ENCODE data around the gene FAM170B. TPM values are rescaled to one million over a fixed set of nuclear protein-coding genes. Genes with fewer than 3 reads are reported as not detected.

FAM170B gene
- total RNA-seq, result not detected in 2 replicates
- not detected in 2 replicates for polyA plus RNA-seq

DNA sequence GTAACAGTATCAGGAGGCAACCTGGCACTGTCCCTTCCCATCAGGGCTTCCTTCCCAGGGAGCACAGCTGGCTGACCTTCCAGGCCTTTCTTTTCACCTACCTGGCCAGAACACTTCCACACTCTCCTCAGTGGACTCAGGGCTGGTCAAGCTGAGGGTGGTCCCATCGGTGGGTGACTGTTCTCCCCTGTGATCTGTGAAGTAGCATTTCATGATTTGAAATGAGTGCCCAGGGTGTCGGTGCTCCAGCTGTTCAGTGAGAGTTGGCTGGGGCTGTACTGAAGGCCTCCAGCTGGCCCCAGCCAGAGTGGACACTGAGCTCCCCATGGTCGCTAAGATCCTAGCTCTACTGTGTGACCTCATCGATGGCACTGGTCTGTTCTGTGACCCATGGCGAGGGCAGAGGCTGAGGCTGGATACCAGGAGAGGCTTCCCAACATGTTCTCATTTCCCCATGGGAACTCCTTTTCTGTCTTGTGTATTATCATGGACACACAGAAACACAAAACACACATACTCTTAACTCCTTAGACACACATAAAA is at the start of gene FAM170B:
FAM170B (minus strand) TSS at position 316 of the 543 bp plus-strand sequence; CDS start at position 213, 103 bp downstream.
- Histone ChIP-seq H3K4me3 (no peak within 1 kb of the TSS), H3K9me3 (ENCODE audit: low read depth) (no peaks in the 10 kb centered on the region)
- TF ChIP-seq CTCF (IDR thresholded peaks at IDR 0.05; ENCODE audit: low read depth, low read length), result no peak

DNA sequence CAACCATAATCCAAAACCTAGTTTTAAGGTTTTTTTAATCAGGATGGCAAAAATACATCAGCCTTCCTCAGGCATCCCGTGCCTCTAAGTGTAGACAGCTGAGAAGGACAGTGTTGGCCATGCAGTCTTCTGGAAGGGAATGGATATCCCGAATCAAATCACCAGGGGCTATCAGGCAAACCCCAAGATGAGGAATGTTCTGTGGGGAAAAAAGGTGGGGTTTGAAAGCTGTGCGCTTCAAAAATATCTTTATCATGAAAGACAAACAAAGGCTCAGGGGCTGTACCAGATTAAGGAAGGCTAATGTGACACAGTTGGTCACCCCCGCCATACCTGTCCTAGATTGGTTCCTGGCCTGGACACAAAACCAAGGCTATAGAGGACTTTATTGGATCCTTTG is 49.0 kb upstream of the FAM170B start:
- no peaks in the 10 kb centered on the region for H3K9me3 ChIP-seq (ENCODE audit: low read depth)
- H3K27ac ChIP-seq, result no peak overlapping the region
- H3K4me3 ChIP-seq, result no peak overlapping the region
- H3K4me1 ChIP-seq (ENCODE audit: low read depth), result no peaks in the 10 kb centered on the region
- no peaks in the 10 kb centered on the region for H3K27me3 ChIP-seq
- no peak for DNase-seq (ENCODE audit: low read depth in 1 of 2, low spot score in 1 of 2)
- no peaks in the 10 kb centered on the region for H3K36me3 ChIP-seq
- TF ChIP-seq CTCF (IDR thresholded peaks at IDR 0.05; ENCODE audit: low read depth, low read length), result no peak

More for the DNA sequence above, at the start of gene FAM170B:
- Histone ChIP-seq H3K27ac (no peak within 1 kb of the TSS), H3K27me3 (no peaks in the 10 kb centered on the region), H3K36me3 (no peaks in the 10 kb centered on the region), H3K4me1 (ENCODE audit: low read depth) (peaks cover 3% of the 10 kb centered on the region)
- no peak for DNase-seq (ENCODE audit: low read depth in 1 of 2, low spot score in 1 of 2)

GRCh38 chr10:49180444-49180860 is 46.6 kb upstream of the FAM170B start:
- no peaks in the 10 kb centered on the region for H3K4me1 ChIP-seq (ENCODE audit: low read depth)
- no peak overlapping the region for H3K27ac ChIP-seq
- DNase-seq (ENCODE audit: low read depth in 1 of 2, low spot score in 1 of 2), result no peak
- no peaks in the 10 kb centered on the region for H3K27me3 ChIP-seq
- H3K36me3 ChIP-seq, result no peaks in the 10 kb centered on the region
- no peaks in the 10 kb centered on the region for H3K9me3 ChIP-seq (ENCODE audit: low read depth)
- H3K4me3 ChIP-seq, result no peak overlapping the region
- no peak for TF ChIP-seq CTCF (IDR thresholded peaks at IDR 0.05; ENCODE audit: low read depth, low read length)

DNA sequence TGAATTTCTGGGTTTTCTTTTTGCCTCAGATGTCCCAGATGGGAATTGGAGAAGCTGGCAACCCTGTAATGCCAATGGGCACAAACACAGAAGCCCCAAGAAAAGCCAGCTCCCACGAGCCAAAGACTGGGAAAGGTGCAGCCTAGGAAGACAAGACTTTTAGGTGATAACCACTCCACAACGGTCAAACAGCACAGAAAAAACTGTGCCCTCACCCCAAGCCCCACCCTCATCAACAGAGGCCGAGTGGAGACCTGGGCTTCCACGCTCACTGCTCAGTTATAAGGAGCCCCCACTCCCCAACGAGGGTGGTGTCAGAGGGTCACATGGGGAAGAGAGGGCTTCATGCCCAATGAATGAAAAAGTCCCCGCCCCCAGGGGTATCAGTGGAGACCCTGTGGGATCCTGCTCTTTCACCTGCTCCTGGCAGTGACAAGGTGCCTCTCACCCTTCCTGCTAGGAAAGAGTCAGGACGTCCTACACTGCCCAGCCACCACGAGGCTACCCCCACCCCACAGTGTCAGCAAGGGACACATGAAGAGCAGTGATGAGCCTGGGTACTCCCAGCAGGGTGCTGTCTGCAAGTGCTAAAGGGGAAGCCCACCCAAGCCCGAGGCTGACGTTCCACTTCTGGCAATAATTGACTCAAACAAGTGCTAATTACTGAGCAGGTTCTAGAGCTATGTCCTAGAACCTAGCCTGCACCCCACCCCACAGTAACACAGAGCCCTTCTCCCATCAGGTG is 46.0 kb upstream of the FAM170B start:
- Histone ChIP-seq H3K36me3 (no peaks in the 10 kb centered on the region), H3K27me3 (no peaks in the 10 kb centered on the region), H3K4me1 (ENCODE audit: low read depth) (no peaks in the 10 kb centered on the region), H3K4me3 (no peak overlapping the region), H3K27ac (no peak overlapping the region), H3K9me3 (ENCODE audit: low read depth) (no peaks in the 10 kb centered on the region)
- no peak for DNase-seq (ENCODE audit: low read depth in 1 of 2, low spot score in 1 of 2)
- TF ChIP-seq CTCF (IDR thresholded peaks at IDR 0.05; ENCODE audit: low read depth, low read length), result no peak

GRCh38 chr10:49178489-49179471 is 45.0 kb upstream of the FAM170B start:
- Histone ChIP-seq H3K27me3 (no peaks in the 10 kb centered on the region), H3K4me3 (no peak overlapping the region), H3K36me3 (no peaks in the 10 kb centered on the region), H3K4me1 (ENCODE audit: low read depth) (no peaks in the 10 kb centered on the region), H3K27ac (no peak overlapping the region), H3K9me3 (ENCODE audit: low read depth) (no peaks in the 10 kb centered on the region)
- DNase-seq (ENCODE audit: low read depth in 1 of 2, low spot score in 1 of 2), result no peak
- TF ChIP-seq CTCF (IDR thresholded peaks at IDR 0.05; ENCODE audit: low read depth, low read length), result no peak
